ENCODE data around the gene RETREG1.

The RETREG1 gene

GRCh38 chr5:16579142-16579847 is 37.5 kb downstream of the RETREG1 start:
- no peaks in the 10 kb centered on the region for H3K9me3 ChIP-seq (ENCODE audit: control insufficient read depth, insufficient read depth, low read depth, low read length)
- TF ChIP-seq ZBTB17 (tag by site-specific recombination; IDR thresholded peaks at IDR 0.05) (no peak), ZNF184 (tag by site-specific recombination; IDR thresholded peaks at IDR 0.05) (no peak), KLF16 (tag by site-specific recombination; IDR thresholded peaks at IDR 0.05) (no peak), ZNF423 (tag by site-specific recombination; IDR thresholded peaks at IDR 0.05) (no peak), SP7 (tag by site-specific recombination; IDR thresholded peaks at IDR 0.05) (no peak)
- TF ChIP-seq, protein P1, sequence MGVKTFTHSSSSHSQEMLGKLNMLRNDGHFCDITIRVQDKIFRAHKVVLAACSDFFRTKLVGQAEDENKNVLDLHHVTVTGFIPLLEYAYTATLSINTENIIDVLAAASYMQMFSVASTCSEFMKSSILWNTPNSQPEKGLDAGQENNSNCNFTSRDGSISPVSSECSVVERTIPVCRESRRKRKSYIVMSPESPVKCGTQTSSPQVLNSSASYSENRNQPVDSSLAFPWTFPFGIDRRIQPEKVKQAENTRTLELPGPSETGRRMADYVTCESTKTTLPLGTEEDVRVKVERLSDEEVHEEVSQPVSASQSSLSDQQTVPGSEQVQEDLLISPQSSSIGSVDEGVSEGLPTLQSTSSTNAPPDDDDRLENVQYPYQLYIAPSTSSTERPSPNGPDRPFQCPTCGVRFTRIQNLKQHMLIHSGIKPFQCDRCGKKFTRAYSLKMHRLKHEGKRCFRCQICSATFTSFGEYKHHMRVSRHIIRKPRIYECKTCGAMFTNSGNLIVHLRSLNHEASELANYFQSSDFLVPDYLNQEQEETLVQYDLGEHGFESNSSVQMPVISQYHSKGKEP (tag by site-specific recombination; IDR thresholded peaks at IDR 0.05), result no peak
- H3K27ac ChIP-seq (ENCODE audit: extremely low read depth, low read depth, low read length), result no peak overlapping the region
- no peaks in the 10 kb centered on the region for H3K4me1 ChIP-seq (ENCODE audit: control insufficient read depth, insufficient read depth, low read length)
- CTCF ChIA-PET, result interaction anchor here (0.7 to 2.0 kb wide), 5 partner anchors 11 to 612 kb away, joined by 3 to 11 read pairs (median 4); no protein-coding TSS in a partner anchor
- H3K4me3 ChIP-seq (ENCODE audit: low read depth, low read length), result no peak overlapping the region
- POLR2A ChIA-PET, result no interaction called here
- no peaks in the 10 kb centered on the region for H3K36me3 ChIP-seq (ENCODE audit: control insufficient read depth in 2 of 2, insufficient read depth in 1 of 2, low read length in 2 of 2)

DNA sequence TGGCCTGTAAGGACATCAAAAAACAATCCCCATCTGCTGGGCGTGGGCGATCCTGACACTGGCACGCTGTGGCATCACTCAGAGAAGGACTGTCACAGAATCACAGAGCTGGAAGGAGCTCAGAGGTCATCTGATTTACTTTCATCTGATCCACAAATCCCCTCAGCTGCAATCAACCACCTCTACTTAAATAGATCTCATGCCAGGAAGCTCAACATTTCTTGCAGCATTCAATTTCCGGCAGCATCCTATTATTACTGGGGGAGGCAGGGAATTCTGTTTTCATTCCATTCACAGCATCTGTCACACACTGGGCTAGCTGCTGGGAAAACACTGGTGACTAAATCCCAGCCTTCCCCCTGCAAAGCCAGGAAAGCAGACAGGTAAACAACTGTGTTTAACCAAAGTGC is 38.3 kb downstream of the RETREG1 start:
- CTCF ChIA-PET, result interaction anchor here (1.0 to 2.0 kb wide), 4 partner anchors 10 to 613 kb away, joined by 4 to 11 read pairs (median 6); no protein-coding TSS in a partner anchor
- POLR2A ChIA-PET, result interaction anchor here (0.6 kb wide), 1 partner anchor 22 kb away, joined by 3 read pairs; no protein-coding TSS in a partner anchor
- H3K4me1 ChIP-seq (ENCODE audit: control insufficient read depth, insufficient read depth, low read length), result no peaks in the 10 kb centered on the region
- H3K27ac ChIP-seq (ENCODE audit: extremely low read depth, low read depth, low read length), result no peak overlapping the region
- H3K36me3 ChIP-seq (ENCODE audit: control insufficient read depth in 2 of 2, insufficient read depth in 1 of 2, low read length in 2 of 2), result no peaks in the 10 kb centered on the region
- no peak overlapping the region for H3K4me3 ChIP-seq (ENCODE audit: low read depth, low read length)
- no peak for TF ChIP-seq PRDM4 (tag by site-specific recombination; IDR thresholded peaks at IDR 0.05)
- no peak for TF ChIP-seq OSR2 (tag by site-specific recombination; IDR thresholded peaks at IDR 0.05)
- TF ChIP-seq ZNF132 (tag by site-specific recombination; IDR thresholded peaks at IDR 0.05; ENCODE audit: borderline replicate concordance), result no peak
- no peak for TF ChIP-seq ZNF391 (tag by site-specific recombination; IDR thresholded peaks at IDR 0.05; ENCODE audit: borderline replicate concordance, low read depth)
- no peak for TF ChIP-seq TRIM28 (IDR thresholded peaks at IDR 0.05; ENCODE audit: borderline replicate concordance, low read length)
- TF ChIP-seq KLF1 (tag by site-specific recombination; IDR thresholded peaks at IDR 0.05), result no peak
- TF ChIP-seq ZNF341 (tag by site-specific recombination; IDR thresholded peaks at IDR 0.05; ENCODE audit: low read depth), result no peak
- no peak for TF ChIP-seq MEIS1 (CRISPR knock-in tag; IDR thresholded peaks at IDR 0.05; ENCODE audit: borderline replicate concordance)
- no peak for TF ChIP-seq ZNF24 (tag by site-specific recombination; IDR thresholded peaks at IDR 0.05)
- TF ChIP-seq, protein P2, sequence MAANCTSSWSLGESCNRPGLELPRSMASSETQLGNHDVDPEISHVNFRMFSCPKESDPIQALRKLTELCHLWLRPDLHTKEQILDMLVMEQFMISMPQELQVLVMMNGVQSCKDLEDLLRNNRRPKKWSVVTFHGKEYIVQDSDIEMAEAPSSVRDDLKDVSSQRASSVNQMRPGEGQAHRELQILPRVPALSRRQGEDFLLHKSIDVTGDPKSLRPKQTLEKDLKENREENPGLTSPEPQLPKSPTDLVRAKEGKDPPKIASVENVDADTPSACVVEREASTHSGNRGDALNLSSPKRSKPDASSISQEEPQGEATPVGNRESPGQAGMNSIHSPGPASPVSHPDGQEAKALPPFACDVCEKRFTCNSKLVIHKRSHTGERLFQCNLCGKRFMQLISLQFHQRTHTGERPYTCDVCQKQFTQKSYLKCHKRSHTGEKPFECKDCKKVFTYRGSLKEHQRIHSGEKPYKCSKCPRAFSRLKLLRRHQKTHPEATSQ (tag by site-specific recombination; IDR thresholded peaks at IDR 0.05), result no peak
- no peak for TF ChIP-seq ZNF555 (tag by site-specific recombination; conservative IDR thresholded peaks at IDR 0.05)
- no peak for TF ChIP-seq PRDM10 (tag by site-specific recombination; IDR thresholded peaks at IDR 0.05)
- no peak for TF ChIP-seq ZBTB17 (tag by site-specific recombination; IDR thresholded peaks at IDR 0.05)
- no peak for TF ChIP-seq ZNF274 (IDR thresholded peaks at IDR 0.05; ENCODE audit: low read length)
- no peak for TF ChIP-seq ZNF274 (tag by site-specific recombination; IDR thresholded peaks at IDR 0.05; ENCODE audit: borderline replicate concordance)
- no peaks in the 10 kb centered on the region for H3K9me3 ChIP-seq (ENCODE audit: control insufficient read depth, insufficient read depth, low read depth, low read length)
